GM04504 (cell line): ENCODE results near the gene ADD1.
A peak's percentile ranks its signal among the peaks of the same experiment; 100 is the strongest.
"Not testable (repeated sequence)": the region's sequence is repeated elsewhere in the genome, so short reads cannot be mapped to it uniquely, and the experiment has no call there.

Source experiments
- DNase-seq: peaks from one replicate; pipeline ENCODE4 v3.0.0-alpha.2; 2012; ENCODE audit warnings: low read depth

The ADD1 gene

GRCh38 chr4:2886622-2887021 is 43.0 kb downstream of the ADD1 start:
- DNase-seq = no peak

- DNase-seq = no peak
These were observed 43.7 kb downstream of the ADD1 start for GRCh38 chr4:2887343-2887742.

GRCh38 chr4:2888886-2889285 is 45.2 kb downstream of the ADD1 start:
- DNase-seq = no peak

GRCh38 chr4:2891294-2891693 is 47.6 kb downstream of the ADD1 start:
- DNase-seq = peak; percentile 10

GRCh38 chr4:2893772-2894171 is 50.1 kb downstream of the ADD1 start:
- DNase-seq = no peak

GRCh38 chr4:2898001-2898400 is 54.4 kb downstream of the ADD1 start:
- no peak for DNase-seq

GRCh38 chr4:2900741-2901140 is 57.1 kb downstream of the ADD1 start:
- DNase-seq = no peak

GRCh38 chr4:2901186-2901585 is 57.5 kb downstream of the ADD1 start:
- DNase-seq = no peak

- no peak for DNase-seq
These were observed 58.5 kb downstream of the ADD1 start for GRCh38 chr4:2902126-2902525.

GRCh38 chr4:2905544-2905943 is 61.9 kb downstream of the ADD1 start:
- DNase-seq = no peak

GRCh38 chr4:2906218-2906617 is 62.6 kb downstream of the ADD1 start:
- no peak for DNase-seq

- DNase-seq = no peak
These were observed 63.6 kb downstream of the ADD1 start for GRCh38 chr4:2907226-2907625.

- DNase-seq = no peak
These were observed 64.2 kb downstream of the ADD1 start for GRCh38 chr4:2907706-2908293.

GRCh38 chr4:2908686-2909085 is 65.0 kb downstream of the ADD1 start:
- DNase-seq = no peak

- DNase-seq = no peak
These were observed 65.9 kb downstream of the ADD1 start for GRCh38 chr4:2909583-2909982.

- DNase-seq = no peak
These were observed 66.8 kb downstream of the ADD1 start for GRCh38 chr4:2910409-2910808.

GRCh38 chr4:2911868-2912267 is 68.2 kb downstream of the ADD1 start:
- DNase-seq = no peak

GRCh38 chr4:2913168-2913567 is 69.5 kb downstream of the ADD1 start:
- no peak for DNase-seq

GRCh38 chr4:2914256-2915126 is 70.8 kb downstream of the ADD1 start:
- DNase-seq = no peak

- DNase-seq = no peak
These were observed 72.1 kb downstream of the ADD1 start for GRCh38 chr4:2915789-2916188.

GRCh38 chr4:2916696-2917095 is 73.1 kb downstream of the ADD1 start:
- not testable (repeated sequence) for DNase-seq

GRCh38 chr4:2918300-2918699 is 74.7 kb downstream of the ADD1 start:
- DNase-seq = not testable (repeated sequence)

GRCh38 chr4:2918714-2919113 is 75.1 kb downstream of the ADD1 start:
- DNase-seq = not testable (repeated sequence)
